RWPE2 (cell line): ENCODE results near the gene NRSN1.

Experiments used
- ATAC-seq: fragments of 200-7000 bp; cut with Tn5 transposase; 3 replicates; pipeline ENCODE4 v1.9.1; 2021; ENCODE audit warnings: low read depth
- DNase-seq: peaks from one replicate; pipeline ENCODE4 v3.0.0-alpha.2; 2020; ENCODE audit warnings: low spot score
- H3K27ac ChIP-seq: fragments of 450-650 bp; 2 replicates; pipeline ENCODE4 v1.5.1; 2017; ENCODE audit warnings: mild to moderate bottlenecking; ENCODE audit not compliant: poor library complexity, severe bottlenecking
- H3K27me3 ChIP-seq: fragments of 250-450 bp; sonication (Bioruptor Pico); 2 replicates; pipeline ENCODE4 v1.5.1; 2021; ENCODE audit warnings: mild to moderate bottlenecking, moderate library complexity; ENCODE audit not compliant: insufficient read depth, poor library complexity, severe bottlenecking
- H3K36me3 ChIP-seq: fragments of 250-450 bp; sonication (Bioruptor Pico); 2 replicates; pipeline ENCODE4 v1.5.1; 2020; ENCODE audit warnings: low read depth, mild to moderate bottlenecking, moderate library complexity
- H3K4me1 ChIP-seq: fragments of 250-450 bp; sonication (Bioruptor Pico); 2 replicates; pipeline ENCODE4 v1.5.1; 2021; ENCODE audit warnings: mild to moderate bottlenecking, moderate library complexity; ENCODE audit not compliant: insufficient read depth, poor library complexity, severe bottlenecking
- H3K4me3 ChIP-seq: fragments of 250-450 bp; sonication (Bioruptor Pico); 2 replicates; pipeline ENCODE4 v1.5.1; 2021; ENCODE audit warnings: mild to moderate bottlenecking, moderate library complexity; ENCODE audit not compliant: severe bottlenecking
- H3K9me3 ChIP-seq: fragments of 250-450 bp; sonication (Bioruptor Pico); 2 replicates; pipeline ENCODE4 v1.5.1; 2021; ENCODE audit warnings: mild to moderate bottlenecking, moderate library complexity; ENCODE audit not compliant: severe bottlenecking
- CTCF ChIP-seq: fragments of 450-650 bp; IDR thresholded peaks from one replicate; pipeline ENCODE4 v1.5.1; 2017; ENCODE audit warnings: mild to moderate bottlenecking, moderate library complexity; ENCODE audit not compliant: poor library complexity, severe bottlenecking

Gene NRSN1

GRCh38 chr6:24092407-24092806, 33.6 kb upstream of the NRSN1 start:
- H3K36me3 ChIP-seq, result no peaks in the 10 kb centered on the region
- no peaks in the 10 kb centered on the region for H3K9me3 ChIP-seq
- peaks cover 3% of the 10 kb centered on the region for H3K27me3 ChIP-seq
- H3K4me3 ChIP-seq, result no peak overlapping the region
- TF ChIP-seq CTCF, result no peak
- no peak for DNase-seq
- no peak for ATAC-seq
- no peaks in the 10 kb centered on the region for H3K4me1 ChIP-seq
- H3K27ac ChIP-seq, result no peak overlapping the region

- H3K36me3 ChIP-seq, result no peaks in the 10 kb centered on the region
- no peak overlapping the region for H3K4me3 ChIP-seq
- DNase-seq (no peak), ATAC-seq (no peak)
- no peak for TF ChIP-seq CTCF
- H3K9me3 ChIP-seq, result no peaks in the 10 kb centered on the region
- no peaks in the 10 kb centered on the region for H3K4me1 ChIP-seq
- H3K27me3 ChIP-seq, result peaks cover 3% of the 10 kb centered on the region
- H3K27ac ChIP-seq, result no peak overlapping the region
These were observed 32.6 kb upstream of the NRSN1 start for GRCh38 chr6:24093381-24093780.

- ATAC-seq (no peak), DNase-seq (no peak)
- no peaks in the 10 kb centered on the region for H3K36me3 ChIP-seq
- no peak for TF ChIP-seq CTCF
- peaks cover 3% of the 10 kb centered on the region for H3K27me3 ChIP-seq
- no peaks in the 10 kb centered on the region for H3K4me1 ChIP-seq
- H3K27ac ChIP-seq, result no peak overlapping the region
- no peaks in the 10 kb centered on the region for H3K9me3 ChIP-seq
- no peak overlapping the region for H3K4me3 ChIP-seq
These were observed 26.8 kb upstream of the NRSN1 start for GRCh38 chr6:24099181-24099580.

- Histone ChIP-seq H3K27me3 (peaks cover 3% of the 10 kb centered on the region), H3K4me3 (no peak overlapping the region), H3K4me1 (no peaks in the 10 kb centered on the region), H3K36me3 (no peaks in the 10 kb centered on the region), H3K27ac (no peak overlapping the region), H3K9me3 (no peaks in the 10 kb centered on the region)
- DNase-seq (no peak), ATAC-seq (no peak)
- no peak for TF ChIP-seq CTCF
These were observed 25.8 kb upstream of the NRSN1 start for GRCh38 chr6:24100024-24100769.

- no peaks in the 10 kb centered on the region for H3K4me1 ChIP-seq
- H3K4me3 ChIP-seq, result no peak overlapping the region
- no peaks in the 10 kb centered on the region for H3K9me3 ChIP-seq
- TF ChIP-seq CTCF, result no peak
- H3K36me3 ChIP-seq, result no peaks in the 10 kb centered on the region
- DNase-seq (no peak), ATAC-seq (no peak)
- H3K27ac ChIP-seq, result no peak overlapping the region
- peaks cover 3% of the 10 kb centered on the region for H3K27me3 ChIP-seq
These were observed 25.3 kb upstream of the NRSN1 start for GRCh38 chr6:24100770-24101155.
